SK-N-SH (cell line): ENCODE results near the gene CYP2B6. TPM values are rescaled to one million over a fixed set of nuclear protein-coding genes. Genes with fewer than 3 reads are reported as not detected.

Experiments used
- CTCF ChIA-PET: fragments of 300-600, 350-600 bp; formaldehyde crosslinking; extraction: SDS; loops from one replicate; lab custom pipeline; 2021; lab: Yijun Ruan, JAX
- POLR2A ChIA-PET: fragments of 350-600 bp; sonication (Branson Sonifier 250); formaldehyde crosslinking; extraction: SDS; loops from one replicate; lab custom pipeline; 2020; ENCODE audit warnings: antibody characterized with exemption, inconsistent platforms; lab: Yijun Ruan, JAX
- DNase-seq: peaks from one replicate; pipeline ENCODE4 v3.0.0; 2012
- H2AFZ ChIP-seq: fragments of 200-600 bp; sonication (generic); 2 replicates; pipeline ENCODE4 v1.8.1; 2016; ENCODE audit warnings: antibody characterized with exemption, mild to moderate bottlenecking, low read depth
- H3F3A ChIP-seq: fragments of 200-600 bp; sonication (generic); replicated peaks from 2 replicates; pipeline ENCODE3; 2016; ENCODE audit warnings: antibody characterized with exemption, mild to moderate bottlenecking; ENCODE audit not compliant: insufficient read depth
- H3K27ac ChIP-seq, 2 experiments: fragments of 200-500 bp in 1 of 2; fragments of 200-600 bp in 1 of 2; sonication (Bioruptor generic) in 1 of 2; sonication (generic), shearing (Covaris generic) in 1 of 2; 2 replicates each; pipeline versions ENCODE4 v1.5.1 to v1.6.1; 2014 to 2016; ENCODE audit warnings: low read depth in 2 of 2, inconsistent platforms in 1 of 2, low read length in 1 of 2, mild to moderate bottlenecking in 1 of 2, mixed read lengths in 1 of 2
- H3K27me3 ChIP-seq: fragments of 200-600 bp; sonication (generic), shearing (Covaris generic); 2 replicates; pipeline ENCODE4 v1.6.1; 2016; ENCODE audit warnings: mixed run types; ENCODE audit not compliant: insufficient read depth
- H3K36me3 ChIP-seq, 2 experiments: fragments of 200-500 bp in 1 of 2; fragments of 200-600 bp in 1 of 2; sonication (Bioruptor generic) in 1 of 2; sonication (generic) in 1 of 2; replicated peaks in 1 of 2; 2 replicates each; pipeline versions ENCODE3 to v1.5.1; 2014 to 2016; ENCODE audit warnings: low read length in 1 of 2, mild to moderate bottlenecking in 1 of 2; ENCODE audit not compliant: insufficient read depth in 2 of 2, control insufficient read depth in 1 of 2
- H3K4me1 ChIP-seq, 2 experiments: fragments of 200-500 bp in 1 of 2; fragments of 200-600 bp in 1 of 2; sonication (Bioruptor generic) in 1 of 2; sonication (generic), shearing (Covaris generic) in 1 of 2; 2 replicates each; pipeline versions ENCODE4 v1.5.1 to v1.6.1; 2014 to 2016; ENCODE audit warnings: low read depth in 1 of 2, low read length in 1 of 2, mixed run types in 1 of 2; ENCODE audit not compliant: insufficient read depth in 2 of 2, control insufficient read depth in 1 of 2
- H3K4me2 ChIP-seq: fragments of 200-600 bp; sonication (generic), shearing (Covaris generic); 2 replicates; pipeline ENCODE4 v1.6.1; 2017; ENCODE audit warnings: mixed run types
- H3K4me3 ChIP-seq, 2 experiments: fragments of 200-500 bp in 1 of 2; fragments of 200-600 bp in 1 of 2; sonication (Bioruptor generic) in 1 of 2; sonication (generic), shearing (Covaris generic) in 1 of 2; 2 replicates each; pipeline versions ENCODE4 v1.5.1 to v1.8.1; 2014 to 2016; ENCODE audit warnings: low read depth in 2 of 2, inconsistent platforms in 1 of 2, low read length in 1 of 2, mild to moderate bottlenecking in 1 of 2, mixed read lengths in 1 of 2, moderate library complexity in 1 of 2
- H3K79me2 ChIP-seq: fragments of 200-600 bp; sonication (generic); 2 replicates; pipeline ENCODE4 v1.8.1; 2017; ENCODE audit warnings: mild to moderate bottlenecking; ENCODE audit not compliant: insufficient read depth
- H3K9ac ChIP-seq: fragments of 200-600 bp; sonication (generic); 2 replicates; pipeline ENCODE4 v1.6.1; 2017; ENCODE audit warnings: mixed run types
- H3K9me2 ChIP-seq: fragments of 200-600 bp; sonication (generic); 2 replicates; pipeline ENCODE4 v1.6.1; 2017; ENCODE audit warnings: mixed run types
- H3K9me3 ChIP-seq: fragments of 200-600 bp; sonication (generic); 2 replicates; pipeline ENCODE4 v1.6.1; 2017; ENCODE audit warnings: mixed run types, mild to moderate bottlenecking, moderate library complexity
- H4K20me1 ChIP-seq: fragments of 200-600 bp; sonication (generic); 2 replicates; pipeline ENCODE4 v1.6.1; 2017; ENCODE audit warnings: mild to moderate bottlenecking, mixed run types; ENCODE audit not compliant: insufficient read depth
- ELF1 ChIP-seq: IDR thresholded peaks from 2 replicates; pipeline ENCODE4 v1.4.0; 2012
- FOSL2 ChIP-seq: IDR thresholded peaks from 2 replicates; pipeline ENCODE4 v1.4.0; 2012; ENCODE audit warnings: low read depth, mild to moderate bottlenecking, moderate library complexity, borderline replicate concordance
- GATA2 ChIP-seq: sonication (generic); formaldehyde crosslinking; IDR thresholded peaks from 2 replicates; pipeline ENCODE4 v1.5.0; 2020; ENCODE audit warnings: mild to moderate bottlenecking, missing genetic modification reagents
- MEF2A ChIP-seq: IDR thresholded peaks from 2 replicates; pipeline ENCODE4 v1.4.0; 2012; ENCODE audit warnings: low read depth, borderline replicate concordance
- PBX3 ChIP-seq: IDR thresholded peaks from 2 replicates; pipeline ENCODE4; 2012
- RAD21 ChIP-seq: IDR thresholded peaks from 2 replicates; pipeline ENCODE4 v1.6.1; 2012; ENCODE audit warnings: mild to moderate bottlenecking, low read length
- ZBTB33 ChIP-seq: IDR thresholded peaks from 2 replicates; pipeline ENCODE4 v1.4.0; 2012; ENCODE audit warnings: low read depth, borderline replicate concordance
- WGBS: methylation state at CpG from one replicate; pipeline ENCODE4 v1.1.6; 2017; ENCODE audit warnings: low lambda C conversion rate; 5-methylcytosine and 5-hydroxymethylcytosine counted together
- polyA plus RNA-seq, 3 experiments: library from polyadenylated mRNA; depleted of rRNA; stranded (reverse); fragments of >200 nt; gene quantifications; 2 replicates each; pipeline ENCODE4 v1.2.3, GENCODE V29; 2012

CYP2B6 gene
- polyA plus RNA-seq, 1 of the 3 experiments (the other 2 are of a cell fraction), result not detected

- WGBS, result 5% methylated on average over 1 of the region's 1 CpG
- Histone ChIP-seq H3K79me2 (no peaks in the 10 kb centered on the region), H3K9ac (no peak overlapping the region), H3K36me3 (no peaks in the 10 kb centered on the region), H3F3A (no peaks in the 10 kb centered on the region), H2AFZ (no peak overlapping the region), H3K4me1 (no peaks in the 10 kb centered on the region), H3K9me3 (no peaks in the 10 kb centered on the region), H3K27ac (no peak overlapping the region), H3K4me2 (no peak overlapping the region), H4K20me1 (no peaks in the 10 kb centered on the region), H3K27me3 (peaks cover 29% of the 10 kb centered on the region; the same call in 1 of the 2 replicates), H3K9me2 (no peaks in the 10 kb centered on the region), H3K4me3 (no peak overlapping the region)
- TF ChIP-seq FOSL2 (no peak), GATA2 (no peak)
- DNase-seq, result no peak
- POLR2A ChIA-PET, result no interaction called here
- CTCF ChIA-PET, result no interaction called here
These were observed 31.7 kb upstream of the CYP2B6 start for GRCh38 chr19:40959338-40959737.

- CTCF ChIA-PET, result interaction anchor here (0.9 kb wide), 1 partner anchor 15 kb away, joined by 4 read pairs; no protein-coding TSS in a partner anchor
- WGBS, result 4% methylated on average over 1 of the region's 1 CpG
These were observed 30.9 kb upstream of the CYP2B6 start for GRCh38 chr19:40960062-40960685.

More at GRCh38 chr19:40960062-40960685, 30.9 kb upstream of the CYP2B6 start:
- Histone ChIP-seq H4K20me1 (no peaks in the 10 kb centered on the region), H3K36me3 (no peaks in the 10 kb centered on the region), H2AFZ (no peak overlapping the region), H3K9me2 (no peaks in the 10 kb centered on the region), H3K9ac (no peak overlapping the region), H3K4me1 (no peaks in the 10 kb centered on the region), H3K9me3 (no peaks in the 10 kb centered on the region), H3F3A (no peaks in the 10 kb centered on the region), H3K27ac (no peak overlapping the region), H3K4me3 (no peak overlapping the region), H3K27me3 (peaks cover 28% of the 10 kb centered on the region; the same call in 1 of the 2 replicates), H3K79me2 (no peaks in the 10 kb centered on the region), H3K4me2 (no peak overlapping the region)
- TF ChIP-seq PBX3, result no peak
- TF ChIP-seq ZBTB33, result no peak
- no peak for TF ChIP-seq ELF1
- TF ChIP-seq RAD21, result no peak
- no peak for TF ChIP-seq GATA2
- no peak for TF ChIP-seq MEF2A
- DNase-seq, result no peak
- POLR2A ChIA-PET, result no interaction called here
